ENCODE data around the gene RAMP2. TPM values are rescaled to one million over a fixed set of nuclear protein-coding genes. Genes with fewer than 3 reads are reported as not detected.

The RAMP2 gene
- total RNA-seq, 2 donors from 2014 or later: 11.0 to 32.3 TPM

DNA sequence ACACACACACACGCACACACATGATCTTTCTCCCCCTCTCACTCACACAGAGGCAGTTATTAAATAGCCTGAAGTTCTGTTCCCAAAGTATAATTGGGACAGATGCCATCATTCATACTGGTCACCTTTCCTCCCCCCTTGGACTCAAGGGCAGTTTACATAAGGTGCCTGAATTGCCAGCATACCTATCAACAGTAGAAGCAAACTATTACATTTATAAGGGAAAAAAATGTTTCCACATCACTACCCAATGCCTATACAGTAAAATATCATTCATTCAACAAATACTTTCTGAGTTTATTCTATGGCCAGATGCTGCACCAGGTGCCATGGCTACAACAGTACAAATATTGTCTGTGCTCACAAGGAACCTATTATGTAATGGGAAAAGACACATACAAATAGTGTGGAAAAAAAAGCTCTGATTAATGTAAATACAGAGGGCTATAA, 43.9 kb downstream of the RAMP2 start:
- H3K27me3 ChIP-seq (replicated peaks; ENCODE audit: insufficient read depth): no peaks in the 10 kb centered on the region
- H3K36me3 ChIP-seq: no peaks in the 10 kb centered on the region
- no peak for ATAC-seq (ENCODE audit: insufficient number of reproducible peaks, low FRiP score, low read depth)
- TF ChIP-seq, protein P1, sequence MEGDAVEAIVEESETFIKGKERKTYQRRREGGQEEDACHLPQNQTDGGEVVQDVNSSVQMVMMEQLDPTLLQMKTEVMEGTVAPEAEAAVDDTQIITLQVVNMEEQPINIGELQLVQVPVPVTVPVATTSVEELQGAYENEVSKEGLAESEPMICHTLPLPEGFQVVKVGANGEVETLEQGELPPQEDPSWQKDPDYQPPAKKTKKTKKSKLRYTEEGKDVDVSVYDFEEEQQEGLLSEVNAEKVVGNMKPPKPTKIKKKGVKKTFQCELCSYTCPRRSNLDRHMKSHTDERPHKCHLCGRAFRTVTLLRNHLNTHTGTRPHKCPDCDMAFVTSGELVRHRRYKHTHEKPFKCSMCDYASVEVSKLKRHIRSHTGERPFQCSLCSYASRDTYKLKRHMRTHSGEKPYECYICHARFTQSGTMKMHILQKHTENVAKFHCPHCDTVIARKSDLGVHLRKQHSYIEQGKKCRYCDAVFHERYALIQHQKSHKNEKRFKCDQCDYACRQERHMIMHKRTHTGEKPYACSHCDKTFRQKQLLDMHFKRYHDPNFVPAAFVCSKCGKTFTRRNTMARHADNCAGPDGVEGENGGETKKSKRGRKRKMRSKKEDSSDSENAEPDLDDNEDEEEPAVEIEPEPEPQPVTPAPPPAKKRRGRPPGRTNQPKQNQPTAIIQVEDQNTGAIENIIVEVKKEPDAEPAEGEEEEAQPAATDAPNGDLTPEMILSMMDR (IDR thresholded peaks at IDR 0.05): no peak
- no peaks in the 10 kb centered on the region for H3K9me3 ChIP-seq
- no peaks in the 10 kb centered on the region for H3K4me1 ChIP-seq (ENCODE audit: control insufficient read depth in 1 of 2, low read depth in 2 of 2)
- no peak for DNase-seq (ENCODE audit: low spot score)
- no peak overlapping the region for H3K4me3 ChIP-seq
- H3K27ac ChIP-seq: no peak overlapping the region

DNA sequence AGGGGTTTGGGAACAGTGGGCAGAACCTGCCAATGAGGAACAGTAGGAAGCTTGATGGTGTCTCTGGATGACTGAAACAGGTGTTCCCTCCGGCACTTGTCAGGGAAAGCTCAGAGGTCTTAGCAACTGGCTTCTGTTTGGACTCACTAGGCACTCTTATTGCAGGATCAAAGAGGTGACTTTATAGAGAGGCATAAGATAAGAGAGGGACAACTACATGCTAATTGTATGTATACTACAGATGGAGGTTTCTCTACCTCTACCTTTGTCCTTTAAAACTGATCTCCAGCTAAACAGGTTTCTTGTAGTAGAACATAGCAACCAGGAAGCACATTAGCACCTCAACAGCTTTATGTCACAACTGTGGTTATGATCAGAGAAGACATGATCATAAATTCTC, 45.2 kb downstream of the RAMP2 start:
- ATAC-seq (ENCODE audit: insufficient number of reproducible peaks, low FRiP score, low read depth) (no peak), DNase-seq (ENCODE audit: low spot score) (no peak)
- Histone ChIP-seq H3K4me1 (ENCODE audit: control insufficient read depth in 1 of 2, low read depth in 2 of 2) (no peaks in the 10 kb centered on the region), H3K27ac (no peak overlapping the region), H3K36me3 (no peaks in the 10 kb centered on the region), H3K27me3 (replicated peaks; ENCODE audit: insufficient read depth) (no peaks in the 10 kb centered on the region), H3K4me3 (no peak overlapping the region), H3K9me3 (no peaks in the 10 kb centered on the region)
- TF ChIP-seq, protein P1 (IDR thresholded peaks at IDR 0.05): no peak

DNA sequence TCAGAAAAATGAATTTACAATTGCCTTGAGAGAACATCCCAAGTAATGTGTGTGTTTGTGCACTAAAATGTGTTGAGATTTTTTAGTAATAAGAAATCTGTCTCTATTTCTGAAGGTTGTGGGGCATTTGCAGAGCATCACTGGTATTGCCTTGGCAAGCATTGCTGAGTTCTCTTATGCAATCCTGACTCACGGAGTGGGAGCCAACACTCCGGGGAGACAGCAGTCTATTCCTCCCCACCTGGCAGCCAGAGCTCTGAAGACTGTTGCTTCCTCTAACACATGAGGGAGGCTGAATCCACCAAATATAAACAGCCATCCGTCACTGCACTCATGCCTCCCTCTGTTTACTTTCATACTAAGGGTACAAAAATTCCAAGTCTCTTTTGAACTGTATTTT, 48.2 kb downstream of the RAMP2 start:
- no peak overlapping the region for H3K27ac ChIP-seq
- no peak for ATAC-seq (ENCODE audit: insufficient number of reproducible peaks, low FRiP score, low read depth)
- no peaks in the 10 kb centered on the region for H3K27me3 ChIP-seq (replicated peaks; ENCODE audit: insufficient read depth)
- TF ChIP-seq, protein P1 (IDR thresholded peaks at IDR 0.05): no peak
- DNase-seq (ENCODE audit: low spot score): no peak
- H3K4me3 ChIP-seq: no peak overlapping the region
- H3K4me1 ChIP-seq (ENCODE audit: control insufficient read depth in 1 of 2, low read depth in 2 of 2): no peaks in the 10 kb centered on the region
- no peaks in the 10 kb centered on the region for H3K9me3 ChIP-seq
- H3K36me3 ChIP-seq: peaks cover 12% of the 10 kb centered on the region

Other genes starting within 250 kb of the RAMP2 start
- 100 to 1,000 TPM in 1 of 2 donors, 10 to 100 TPM in 1; 86.7 to 130 TPM for gene NAGLU, start 225.0 kb upstream of the RAMP2 start, total RNA-seq
- 1 to 10 TPM in 1 of 2 donors, under 1 TPM in 1; 0.14 to 2.8 TPM for gene HSD17B1, start 208.3 kb upstream of the RAMP2 start, total RNA-seq
- gene COASY, start 199.1 kb upstream of the RAMP2 start, total RNA-seq: 10 to 100 TPM; 20.8 to 21.1 TPM
- gene MLX, start 194.1 kb upstream of the RAMP2 start, total RNA-seq: 10 to 100 TPM; 31.5 to 41.2 TPM
- gene PSMC3IP, start 183.5 kb upstream of the RAMP2 start, total RNA-seq: 1 to 10 TPM in 1 of 2 donors, not detected in 1; 6.6 TPM
- gene RETREG3, start 151.9 kb upstream of the RAMP2 start, total RNA-seq: 10 to 100 TPM; 49.0 to 60.4 TPM
- gene TUBG1, start 151.5 kb upstream of the RAMP2 start, total RNA-seq: 10 to 100 TPM; 26.7 to 47.0 TPM
- gene TUBG2, start 101.9 kb upstream of the RAMP2 start, total RNA-seq: 10 to 100 TPM; 47.2 to 49.0 TPM
- gene PLEKHH3, start 84.2 kb upstream of the RAMP2 start, total RNA-seq: 10 to 100 TPM; 54.8 to 59.2 TPM
- gene CCR10, start 79.4 kb upstream of the RAMP2 start, total RNA-seq: 1 to 10 TPM; 3.2 to 3.4 TPM
- 10 to 100 TPM in 1 of 2 donors, 1 to 10 TPM in 1; 9.1 to 19.6 TPM for gene CNTNAP1, start 78.7 kb upstream of the RAMP2 start, total RNA-seq
- 10 to 100 TPM; 66.3 to 75.2 TPM for gene EZH1, start 16.2 kb upstream of the RAMP2 start, total RNA-seq
- 10 to 100 TPM; 18.5 to 24.2 TPM for gene VPS25, start 12.2 kb downstream of the RAMP2 start, total RNA-seq
- not detected for gene WNK4, start 19.4 kb downstream of the RAMP2 start, total RNA-seq
- 10 to 100 TPM; 34.3 to 36.1 TPM for gene COA3, start 37.5 kb downstream of the RAMP2 start, total RNA-seq
- gene CNTD1, start 37.6 kb downstream of the RAMP2 start, total RNA-seq: not detected
- gene BECN1, start 63.1 kb downstream of the RAMP2 start, total RNA-seq: 100 to 1,000 TPM in 1 of 2 donors, 10 to 100 TPM in 1; 99.6 to 122 TPM
- gene PSME3, start 72.2 kb downstream of the RAMP2 start, total RNA-seq: 10 to 100 TPM; 41.2 to 82.5 TPM
- gene AOC2, start 83.4 kb downstream of the RAMP2 start, total RNA-seq: 1 to 10 TPM in 1 of 2 donors, under 1 TPM in 1; 0.68 to 2.8 TPM
- 100 to 1,000 TPM; 117 to 146 TPM for gene AOC3, start 90.0 kb downstream of the RAMP2 start, total RNA-seq
- gene G6PC1, start 139.6 kb downstream of the RAMP2 start, total RNA-seq: not detected
- gene AARSD1, start 203.2 kb downstream of the RAMP2 start, total RNA-seq: 10 to 100 TPM; 26.0 to 35.5 TPM
- 1 to 10 TPM; 1.5 to 2.0 TPM for gene PTGES3L, start 218.9 kb downstream of the RAMP2 start, total RNA-seq
- gene RUNDC1, start 219.3 kb downstream of the RAMP2 start, total RNA-seq: 10 to 100 TPM; 16.6 to 17.9 TPM
- gene RPL27, start 237.2 kb downstream of the RAMP2 start, total RNA-seq: 100 to 1,000 TPM; 535 to 569 TPM
- gene IFI35, start 245.6 kb downstream of the RAMP2 start, total RNA-seq: 10 to 100 TPM; 34.4 to 34.8 TPM

Measured in thoracic aorta (tissue), 2 donors.